H1 (cell line): ENCODE results near the gene SRPRA. TPM values are rescaled to one million over a fixed set of nuclear protein-coding genes. Genes with fewer than 3 reads are reported as not detected.

Experiments used
- CREB1 ChIP-seq: IDR thresholded peaks from 2 replicates; pipeline ENCODE4 v1.6.1; 2012; ENCODE audit warnings: inconsistent platforms
- HDAC6 ChIP-seq: IDR thresholded peaks from one replicate; pipeline ENCODE4 v1.7.1; 2012; ENCODE audit warnings: low read depth, mild to moderate bottlenecking, inconsistent platforms, low read length, moderate library complexity
- JUND ChIP-seq: IDR thresholded peaks from 2 replicates; pipeline ENCODE4 v1.6.1; 2011; ENCODE audit warnings: mild to moderate bottlenecking, improper control_type of control experiment, low read length
- polyA plus RNA-seq, 7 experiments: library from polyadenylated mRNA; depleted of rRNA in 3 of 7; stranded (reverse) in 5 of 7; unstranded in 2 of 7; fragments of >200 nt in 5 of 7; fragments of 200-250 nt in 2 of 7; gene quantifications; 1 replicate in 5 of 7; 2 replicates in 1 of 7; 4 replicates in 1 of 7; pipeline versions ENCODE4 v1.2.1 to v1.2.3, GENCODE V29; 2011 to 2013; ENCODE audit warnings: missing spikeins in 2 of 7, mixed read lengths in 2 of 7
- total RNA-seq: library from RNA; stranded (reverse); fragmentation: NEBNext Ultra II Directional; extraction: Animal tissue kit (Norgen Biotek cat#: 25700); gene quantifications from 2 replicates; pipeline ENCODE4 v1.2.1, GENCODE V29; 2021

SRPRA gene
- total and polyA plus RNA-seq, 2 of the 8 experiments (the other 6 are each of a cell fraction or from before 2014, with no cell fraction given): 57.6 to 62.0 TPM

GRCh38 chr11:126226334-126227084, 42.2 kb downstream of the SRPRA start (continued):
- TF ChIP-seq JUND (no peak), CREB1 (no peak), HDAC6 (no peak)
